RWPE2 (cell line): Measurements from ENCODE around the gene ATP5F1E.

ENCODE experiments used
- ATAC-seq: fragments of 200-7000 bp; cut with Tn5 transposase; 3 replicates; pipeline ENCODE4 v1.9.1; 2021; ENCODE audit warnings: low read depth
- DNase-seq: peaks from one replicate; pipeline ENCODE4 v3.0.0-alpha.2; 2020; ENCODE audit warnings: low spot score
- H3K27ac ChIP-seq: fragments of 450-650 bp; 2 replicates; pipeline ENCODE4 v1.5.1; 2017; ENCODE audit warnings: mild to moderate bottlenecking; ENCODE audit not compliant: poor library complexity, severe bottlenecking
- H3K27me3 ChIP-seq: fragments of 250-450 bp; sonication (Bioruptor Pico); 2 replicates; pipeline ENCODE4 v1.5.1; 2021; ENCODE audit warnings: mild to moderate bottlenecking, moderate library complexity; ENCODE audit not compliant: insufficient read depth, poor library complexity, severe bottlenecking
- H3K36me3 ChIP-seq: fragments of 250-450 bp; sonication (Bioruptor Pico); 2 replicates; pipeline ENCODE4 v1.5.1; 2020; ENCODE audit warnings: low read depth, mild to moderate bottlenecking, moderate library complexity
- H3K4me1 ChIP-seq: fragments of 250-450 bp; sonication (Bioruptor Pico); 2 replicates; pipeline ENCODE4 v1.5.1; 2021; ENCODE audit warnings: mild to moderate bottlenecking, moderate library complexity; ENCODE audit not compliant: insufficient read depth, poor library complexity, severe bottlenecking
- H3K4me3 ChIP-seq: fragments of 250-450 bp; sonication (Bioruptor Pico); 2 replicates; pipeline ENCODE4 v1.5.1; 2021; ENCODE audit warnings: mild to moderate bottlenecking, moderate library complexity; ENCODE audit not compliant: severe bottlenecking
- H3K9me3 ChIP-seq: fragments of 250-450 bp; sonication (Bioruptor Pico); 2 replicates; pipeline ENCODE4 v1.5.1; 2021; ENCODE audit warnings: mild to moderate bottlenecking, moderate library complexity; ENCODE audit not compliant: severe bottlenecking
- CTCF ChIP-seq: fragments of 450-650 bp; IDR thresholded peaks from one replicate; pipeline ENCODE4 v1.5.1; 2017; ENCODE audit warnings: mild to moderate bottlenecking, moderate library complexity; ENCODE audit not compliant: poor library complexity, severe bottlenecking

Gene ATP5F1E

GRCh38 chr20:59016795-59017492 is 15.2 kb downstream of the ATP5F1E start:
- H3K9me3 ChIP-seq = no peaks in the 10 kb centered on the region
- peak; percentile 16; the same call in 1 of the 3 replicates for ATAC-seq
- TF ChIP-seq CTCF = no peak
- no peaks in the 10 kb centered on the region for H3K36me3 ChIP-seq
- H3K27ac ChIP-seq = peak overlapping the region; percentile 35
- H3K27me3 ChIP-seq = no peaks in the 10 kb centered on the region
- no peak overlapping the region for H3K4me3 ChIP-seq
- peak; percentile 55 for DNase-seq
- H3K4me1 ChIP-seq = peaks cover 21% of the 10 kb centered on the region

- no peaks in the 10 kb centered on the region for H3K9me3 ChIP-seq
- H3K4me3 ChIP-seq = no peak overlapping the region
- TF ChIP-seq CTCF = no peak
- no peaks in the 10 kb centered on the region for H3K36me3 ChIP-seq
- peaks cover 22% of the 10 kb centered on the region for H3K4me1 ChIP-seq
- DNase-seq (peak; percentile 69), ATAC-seq (no peak)
- peak overlapping the region; percentile 35 for H3K27ac ChIP-seq
- H3K27me3 ChIP-seq = no peaks in the 10 kb centered on the region
Observed at GRCh38 chr20:59015812-59016711, 16.1 kb downstream of the ATP5F1E start.

GRCh38 chr20:59015411-59015810 is 16.7 kb downstream of the ATP5F1E start:
- no peak overlapping the region for H3K27ac ChIP-seq
- peaks cover 23% of the 10 kb centered on the region for H3K4me1 ChIP-seq
- H3K4me3 ChIP-seq = no peak overlapping the region
- ATAC-seq (no peak), DNase-seq (peak; percentile 70)
- no peaks in the 10 kb centered on the region for H3K9me3 ChIP-seq
- H3K36me3 ChIP-seq = no peaks in the 10 kb centered on the region
- no peaks in the 10 kb centered on the region for H3K27me3 ChIP-seq
- no peak for TF ChIP-seq CTCF

GRCh38 chr20:59014680-59015389 is 17.3 kb downstream of the ATP5F1E start:
- no peaks in the 10 kb centered on the region for H3K9me3 ChIP-seq
- no peaks in the 10 kb centered on the region for H3K27me3 ChIP-seq
- H3K4me3 ChIP-seq = no peak overlapping the region
- H3K36me3 ChIP-seq = no peaks in the 10 kb centered on the region
- peaks cover 26% of the 10 kb centered on the region for H3K4me1 ChIP-seq
- TF ChIP-seq CTCF = no peak
- no peak overlapping the region for H3K27ac ChIP-seq
- peak; percentile 77 for DNase-seq
- no peak for ATAC-seq
